GM12865 (cell line): ENCODE measurements around the gene RAB39B.
"Not testable (repeated sequence)": the region's sequence is repeated elsewhere in the genome, so short reads cannot be mapped to it uniquely, and the experiment has no call there.

ENCODE experiments used
- DNase-seq: peaks from one replicate; pipeline ENCODE4 v3.0.0; 2010; ENCODE audit warnings: low read depth
- H3K4me3 ChIP-seq: 2 replicates; pipeline ENCODE4 v1.5.1; 2011; ENCODE audit warnings: mild to moderate bottlenecking, low read depth, low read length, control low read depth
- CTCF ChIP-seq: IDR thresholded peaks from 2 replicates; pipeline ENCODE4 v1.5.1; 2011; ENCODE audit warnings: low read length, control low read depth, low read depth, inconsistent platforms; ENCODE audit not compliant: insufficient read depth; ENCODE audit errors: missing control alignments

RAB39B gene

GRCh38 chrX:155263854-155264628 is at the start of gene RAB39B:
RAB39B (minus strand) TSS chrX:155264491; CDS start chrX:155264288, 203 bp downstream.
- no peak for TF ChIP-seq CTCF
- peak; percentile 79 for DNase-seq
- peak within 1 kb of the TSS; percentile 56 for H3K4me3 ChIP-seq

- no peak for DNase-seq
- H3K4me3 ChIP-seq, result no peak overlapping the region
- no peak for TF ChIP-seq CTCF
Measured at GRCh38 chrX:155313766-155314165, 49.5 kb upstream of the RAB39B start.

GRCh38 chrX:155293771-155294170 is 29.5 kb upstream of the RAB39B start:
- no peak for TF ChIP-seq CTCF
- no peak for DNase-seq
- no peak overlapping the region for H3K4me3 ChIP-seq

GRCh38 chrX:155279873-155280272 is 15.6 kb upstream of the RAB39B start:
- no peak overlapping the region for H3K4me3 ChIP-seq
- TF ChIP-seq CTCF, result no peak

GRCh38 chrX:155270969-155271368 is 6.7 kb upstream of the RAB39B start:
- no peak for DNase-seq
- no peak overlapping the region for H3K4me3 ChIP-seq
- no peak for TF ChIP-seq CTCF

More at GRCh38 chrX:155279873-155280272, 15.6 kb upstream of the RAB39B start:
- no peak for DNase-seq

GRCh38 chrX:155267995-155268394 is 3.7 kb upstream of the RAB39B start:
- H3K4me3 ChIP-seq, DNase-seq: not testable (repeated sequence)

- no peak for DNase-seq
- TF ChIP-seq CTCF, result no peak
- no peak overlapping the region for H3K4me3 ChIP-seq
Measured at GRCh38 chrX:155266439-155266838, 2.1 kb upstream of the RAB39B start.
